Hepatocyte (in vitro differentiated cells): Measurements from ENCODE around the gene FRAS1. TPM values are rescaled to one million over a fixed set of nuclear protein-coding genes. Genes with fewer than 3 reads are reported as not detected.

ENCODE experiments used
- DNase-seq: peaks from one replicate; pipeline ENCODE4 v3.0.0-alpha.2; 2016; ENCODE audit warnings: low spot score
- H2AFZ ChIP-seq: fragments of 200-600 bp; sonication (generic); 2 replicates; pipeline ENCODE4 v1.6.0; 2016; ENCODE audit warnings: antibody characterized with exemption, mild to moderate bottlenecking
- H3K27ac ChIP-seq: fragments of 200-600 bp; sonication (generic); 2 replicates; pipeline ENCODE4 v1.5.1; 2016; ENCODE audit warnings: mild to moderate bottlenecking
- H3K27me3 ChIP-seq: fragments of 200-600 bp; sonication (generic); 2 replicates; pipeline ENCODE4 v1.6.1; 2016
- H3K36me3 ChIP-seq: fragments of 200-600 bp; sonication (generic); replicated peaks from 2 replicates; pipeline ENCODE4 v1.5.1; 2016; ENCODE audit warnings: low read depth; ENCODE audit not compliant: insufficient read depth
- H3K4me1 ChIP-seq: fragments of 200-600 bp; sonication (generic); 2 replicates; pipeline ENCODE4 v1.5.1; 2016; ENCODE audit warnings: mild to moderate bottlenecking, moderate library complexity; ENCODE audit not compliant: insufficient read depth
- H3K4me2 ChIP-seq: fragments of 200-600 bp; sonication (generic); 2 replicates; pipeline ENCODE4 v1.6.0; 2016
- H3K4me3 ChIP-seq: fragments of 200-600 bp; sonication (generic); 2 replicates; pipeline ENCODE4 v1.5.1; 2016; ENCODE audit warnings: mild to moderate bottlenecking
- H3K79me2 ChIP-seq: fragments of 200-600 bp; sonication (generic); 2 replicates; pipeline ENCODE4 v1.6.0; 2017; ENCODE audit warnings: mild to moderate bottlenecking
- H3K9me2 ChIP-seq: fragments of 200-600 bp; sonication (generic); replicated peaks from 2 replicates; pipeline ENCODE4 v1.6.0; 2017; ENCODE audit warnings: mild to moderate bottlenecking; ENCODE audit not compliant: insufficient read depth
- H3K9me3 ChIP-seq: fragments of 200-600 bp; sonication (generic); 2 replicates; pipeline ENCODE4 v1.5.1; 2016; ENCODE audit warnings: low read depth, mild to moderate bottlenecking
- H4K20me1 ChIP-seq: fragments of 200-600 bp; sonication (generic); 2 replicates; pipeline ENCODE4 v1.6.0; 2016; ENCODE audit warnings: mild to moderate bottlenecking; ENCODE audit not compliant: insufficient read depth, poor library complexity, severe bottlenecking
- CTCF ChIP-seq: fragments of 200-600 bp; sonication (generic); IDR thresholded peaks from 2 replicates; pipeline ENCODE4 v1.5.1; 2016; ENCODE audit warnings: antibody characterized with exemption, mild to moderate bottlenecking; ENCODE audit not compliant: poor library complexity
- EZH2 ChIP-seq: fragments of 200-600 bp; sonication (generic); IDR thresholded peaks from 2 replicates; pipeline ENCODE4 v1.6.1; 2016; ENCODE audit warnings: antibody characterized with exemption, mild to moderate bottlenecking, borderline replicate concordance
- EZH2phosphoT487 ChIP-seq: fragments of 200-600 bp; sonication (generic); IDR thresholded peaks from one replicate; pipeline ENCODE4 v1.6.1; 2018; ENCODE audit warnings: antibody characterized with exemption, mild to moderate bottlenecking, low read depth, moderate library complexity; ENCODE audit not compliant: unreplicated experiment, severe bottlenecking
- WGBS: methylation state at CpG from one replicate; pipeline ENCODE4 v1.1.6; 2016; ENCODE audit warnings: low lambda C conversion rate; ENCODE audit errors: missing lambda C conversion rate; 5-methylcytosine and 5-hydroxymethylcytosine counted together
- polyA plus RNA-seq: library from polyadenylated mRNA; unstranded; fragments of >200 nt; fragmentation: Nextera tagmentation; extraction: Ambion mirVana; gene quantifications from 2 replicates; pipeline ENCODE4 v1.2.1, GENCODE V29; 2016
- total RNA-seq: library from RNA; depleted of rRNA; stranded (reverse); fragments of >200 nt; gene quantifications from 2 replicates; pipeline ENCODE4 v1.2.3, GENCODE V29; 2014

Gene FRAS1
- total and polyA plus RNA-seq, 2 experiments from 2014 or later: 9.3 to 38.5 TPM

GRCh38 chr4:78345237-78345636, 288.1 kb downstream of the FRAS1 start:
- no peak overlapping the region for H3K4me2 ChIP-seq
- no peak for DNase-seq
- WGBS: 88% methylated on average over 2 of the region's 2 CpGs
- no peaks in the 10 kb centered on the region for H3K27me3 ChIP-seq
- no peak overlapping the region for H2AFZ ChIP-seq
- no peaks in the 10 kb centered on the region for H3K79me2 ChIP-seq
- no peak for TF ChIP-seq EZH2phosphoT487
- no peak for TF ChIP-seq CTCF
- TF ChIP-seq EZH2: no peak
- H3K4me3 ChIP-seq: no peak overlapping the region
- no peaks in the 10 kb centered on the region for H3K36me3 ChIP-seq
- H3K9me3 ChIP-seq: no peaks in the 10 kb centered on the region
- no peaks in the 10 kb centered on the region for H3K9me2 ChIP-seq
- no peaks in the 10 kb centered on the region for H4K20me1 ChIP-seq
- H3K4me1 ChIP-seq: no peaks in the 10 kb centered on the region
- no peak overlapping the region for H3K27ac ChIP-seq

- Histone ChIP-seq H3K4me3 (no peak overlapping the region), H3K9me3 (no peaks in the 10 kb centered on the region), H3K4me2 (no peak overlapping the region), H3K27ac (no peak overlapping the region), H2AFZ (no peak overlapping the region), H3K27me3 (no peaks in the 10 kb centered on the region), H3K9me2 (no peaks in the 10 kb centered on the region), H4K20me1 (no peaks in the 10 kb centered on the region), H3K36me3 (no peaks in the 10 kb centered on the region), H3K79me2 (no peaks in the 10 kb centered on the region), H3K4me1 (no peaks in the 10 kb centered on the region)
- no peak for DNase-seq
- 93% methylated on average over 5 of the region's 5 CpGs for WGBS
- no peak for TF ChIP-seq EZH2phosphoT487
- no peak for TF ChIP-seq EZH2
- TF ChIP-seq CTCF: no peak
Measured at GRCh38 chr4:78346222-78346621, 289.1 kb downstream of the FRAS1 start.

- H3K36me3 ChIP-seq: no peaks in the 10 kb centered on the region
- WGBS: 92% methylated on average over 3 of the region's 3 CpGs
- TF ChIP-seq EZH2 (no peak), EZH2phosphoT487 (no peak), CTCF (no peak)
- H3K27ac ChIP-seq: no peak overlapping the region
- H3K9me3 ChIP-seq: no peaks in the 10 kb centered on the region
- no peaks in the 10 kb centered on the region for H3K4me1 ChIP-seq
- no peaks in the 10 kb centered on the region for H4K20me1 ChIP-seq
- no peaks in the 10 kb centered on the region for H3K9me2 ChIP-seq
- DNase-seq: no peak
- H3K79me2 ChIP-seq: no peaks in the 10 kb centered on the region
- H3K4me2 ChIP-seq: no peak overlapping the region
- no peaks in the 10 kb centered on the region for H3K27me3 ChIP-seq
- no peak overlapping the region for H3K4me3 ChIP-seq
- H2AFZ ChIP-seq: no peak overlapping the region
Measured at GRCh38 chr4:78347527-78347926, 290.4 kb downstream of the FRAS1 start.

GRCh38 chr4:78353921-78354320, 296.8 kb downstream of the FRAS1 start:
- no peak for TF ChIP-seq EZH2phosphoT487
- no peak for TF ChIP-seq EZH2
- no peak for TF ChIP-seq CTCF
- no peaks in the 10 kb centered on the region for H3K79me2 ChIP-seq
- H3K27me3 ChIP-seq: no peaks in the 10 kb centered on the region
- H3K36me3 ChIP-seq: no peaks in the 10 kb centered on the region
- no peaks in the 10 kb centered on the region for H3K4me1 ChIP-seq
- no peaks in the 10 kb centered on the region for H4K20me1 ChIP-seq
- H3K4me2 ChIP-seq: no peak overlapping the region
- no peak for DNase-seq
- 93% methylated on average over 5 of the region's 6 CpGs for WGBS
- no peaks in the 10 kb centered on the region for H3K9me2 ChIP-seq
- H3K9me3 ChIP-seq: no peaks in the 10 kb centered on the region
- H3K4me3 ChIP-seq: no peak overlapping the region
- no peak overlapping the region for H3K27ac ChIP-seq
- H2AFZ ChIP-seq: no peak overlapping the region
